Liver (tissue), 3 donors: Measurements from ENCODE around the gene FRMD4B.

Source experiments
- ATF3 ChIP-seq: IDR thresholded peaks from 2 replicates; pipeline ENCODE4 v1.6.1; 2016; ENCODE audit warnings: antibody characterized with exemption
- CTCF ChIP-seq: fragments of 150-350 bp; IDR thresholded peaks from 2 replicates; pipeline ENCODE4 v1.5.1; 2017; ENCODE audit warnings: improper control_type of control experiment, low read depth, low read length; ENCODE audit not compliant: missing input control
- EGR1 ChIP-seq, 2 donors: IDR thresholded peaks; 2 replicates each; pipeline ENCODE4 v1.6.1; 2016 to 2018; ENCODE audit warnings: antibody characterized with exemption in 2 of 2, low read depth in 2 of 2
- GABPA ChIP-seq, 2 donors: IDR thresholded peaks in 1 of 2; conservative IDR thresholded peaks in 1 of 2; 2 replicates each; pipeline ENCODE4 v1.6.1; 2016; ENCODE audit warnings: antibody characterized with exemption in 2 of 2, mild to moderate bottlenecking in 1 of 2, moderate library complexity in 1 of 2
- NR2F2 ChIP-seq: IDR thresholded peaks from 2 replicates; pipeline ENCODE4 v1.6.1; 2016; ENCODE audit warnings: antibody characterized with exemption
- RAD21 ChIP-seq, 2 donors: IDR thresholded peaks; 2 replicates each; pipeline ENCODE4 v1.6.1; 2016; ENCODE audit warnings: antibody characterized with exemption in 2 of 2, mild to moderate bottlenecking in 2 of 2
- REST ChIP-seq: IDR thresholded peaks from 2 replicates; pipeline ENCODE4 v1.6.1; 2016; ENCODE audit warnings: antibody characterized with exemption, mild to moderate bottlenecking
- SP1 ChIP-seq: IDR thresholded peaks from 2 replicates; pipeline ENCODE4 v1.6.1; 2018; ENCODE audit warnings: antibody characterized with exemption, mild to moderate bottlenecking
- YY1 ChIP-seq: IDR thresholded peaks from 2 replicates; pipeline ENCODE4 v1.6.1; 2016; ENCODE audit warnings: antibody characterized with exemption, mild to moderate bottlenecking
- ZBTB33 ChIP-seq: IDR thresholded peaks from 2 replicates; pipeline ENCODE4 v1.6.1; 2016; ENCODE audit warnings: antibody characterized with exemption
- donor health status: healthy.
- donor health status: healthy.

- no peak for TF ChIP-seq REST
- no peak for TF ChIP-seq GABPA (IDR thresholded peaks at IDR 0.05 in 1 of 2, conservative IDR thresholded peaks at IDR 0.05 in 1 of 2)
- no peak for TF ChIP-seq YY1
- TF ChIP-seq CTCF = no peak
- no peak for TF ChIP-seq RAD21 (IDR thresholded peaks at IDR 0.05)
- TF ChIP-seq ZBTB33 = no peak
- TF ChIP-seq SP1 = no peak
- TF ChIP-seq ATF3 = no peak
- TF ChIP-seq NR2F2 = no peak
- no peak for TF ChIP-seq EGR1 (IDR thresholded peaks at IDR 0.05; ENCODE audit: low read depth in 2 of 2)
Observed at GRCh38 chr3:69323941-69324340, 61.9 kb downstream of the FRMD4B start.
